ENCODE results near the gene EMC9. TPM values are rescaled to one million over a fixed set of nuclear protein-coding genes. Genes with fewer than 3 reads are reported as not detected.
A peak's percentile ranks its signal among the peaks of the same experiment; 100 is the strongest.

EMC9 gene
- total and polyA plus RNA-seq, 10 of the 15 experiments (the other 5 are each of a cell fraction or from before 2014, with no cell fraction given) = 15.3 to 60.5 (median 30.3) TPM

- TF ChIP-seq ZBTB40 (IDR thresholded peaks at IDR 0.05; ENCODE audit: borderline replicate concordance) (no peak), FOXK2 (IDR thresholded peaks at IDR 0.05) (0 out of 2 replicates have a peak, but pooled peaks have one; percentile 23), KLF5 (IDR thresholded peaks at IDR 0.05; ENCODE audit: partially characterized antibody) (peak; percentile 75), ZSCAN29 (IDR thresholded peaks at IDR 0.05) (no peak), SIN3A (IDR thresholded peaks at IDR 0.05; ENCODE audit: low read depth, low read length) (peak; percentile 63), SMAD1 (IDR thresholded peaks at IDR 0.05; ENCODE audit: low read depth, partially characterized antibody) (peak; percentile 91), IRF4 (IDR thresholded peaks at IDR 0.05; ENCODE audit: low read depth, low read length) (peak; percentile 59), RAD21 (IDR thresholded peaks at IDR 0.05; ENCODE audit: insufficient read depth, low read depth, low read length) (peak; percentile 65), SKIL (IDR thresholded peaks at IDR 0.05; ENCODE audit: low read depth, poor library complexity, severe bottlenecking) (peak; percentile 69), SPI1 (IDR thresholded peaks at IDR 0.05; ENCODE audit: borderline replicate concordance, insufficient read depth, low read depth, low read length) (peak; percentile 93), SMC3 (IDR thresholded peaks at IDR 0.05; ENCODE audit: borderline replicate concordance, low read length) (peak; percentile 62; the same call in 1 of the 2 replicates), FOXM1 (IDR thresholded peaks at IDR 0.05; ENCODE audit: low read depth, low read length) (peak; percentile 72; the same call in 1 of the 2 replicates), BCLAF1 (IDR thresholded peaks at IDR 0.05) (no peak), NBN (IDR thresholded peaks at IDR 0.05) (peak; percentile 92), IKZF2 (IDR thresholded peaks at IDR 0.05) (peak; percentile 51 to 75), MLLT1 (IDR thresholded peaks at IDR 0.05) (peak; percentile 89; the same call in 1 of the 2 replicates), TAF1 (IDR thresholded peaks at IDR 0.05; ENCODE audit: borderline replicate concordance, low read depth, low read length) (peak; percentile 94), EGR1 (IDR thresholded peaks at IDR 0.05; ENCODE audit: borderline replicate concordance in 1 of 2, low read depth in 2 of 2, low read length in 2 of 2) (peak in 1 of 2 experiments; percentile 47; a peak in 1 of 3 replicates)
These were observed 19.7 kb upstream of the EMC9 start, which contains the start of gene IRF9 (continued) for GRCh38 chr14:24160850-24161804.
